DND-41 (cell line): ENCODE results near the gene MXD3.
"Not testable (repeated sequence)": the region's sequence is repeated elsewhere in the genome, so short reads cannot be mapped to it uniquely, and the experiment has no call there.

Source experiments
- ATAC-seq: fragments of 200-7000 bp; cut with Tn5 transposase; 3 replicates; pipeline ENCODE4 v1.9.1; 2021; ENCODE audit warnings: low read depth; ENCODE audit not compliant: insufficient read depth
- DNase-seq: peaks from one replicate; pipeline ENCODE4 v3.0.0-alpha.2; 2020
- H2AFZ ChIP-seq: 2 replicates; pipeline ENCODE4 v1.6.0; 2012; ENCODE audit warnings: low read depth, low read length
- H3K27ac ChIP-seq: 2 replicates; pipeline ENCODE4 v1.5.1; 2012; ENCODE audit warnings: low read length, inconsistent platforms
- H3K27me3 ChIP-seq: fragments of 200-600 bp; sonication (generic); 2 replicates; pipeline ENCODE4 v1.6.0; 2012; ENCODE audit warnings: low read length, mild to moderate bottlenecking, inconsistent platforms; ENCODE audit not compliant: insufficient read depth, poor library complexity
- H3K36me3 ChIP-seq: 2 replicates; pipeline ENCODE4 v1.5.1; 2012; ENCODE audit warnings: low read length, inconsistent platforms; ENCODE audit not compliant: insufficient read depth
- H3K4me1 ChIP-seq: 2 replicates; pipeline ENCODE4 v1.5.1; 2012; ENCODE audit warnings: mild to moderate bottlenecking, low read length; ENCODE audit not compliant: insufficient read depth
- H3K4me2 ChIP-seq: 2 replicates; pipeline ENCODE4 v1.6.0; 2012; ENCODE audit warnings: mild to moderate bottlenecking, moderate library complexity, low read length, inconsistent platforms; ENCODE audit not compliant: insufficient read depth
- H3K4me3 ChIP-seq, 2 experiments: fragments of 200-600 bp in 1 of 2; shearing (Covaris generic) in 1 of 2; 2 replicates each; pipeline ENCODE4 v1.5.1; 2012 to 2016; ENCODE audit warnings: inconsistent platforms in 2 of 2, low read length in 2 of 2, mild to moderate bottlenecking in 2 of 2, low read depth in 1 of 2, moderate library complexity in 1 of 2
- H3K79me2 ChIP-seq: 2 replicates; pipeline ENCODE4 v1.6.0; 2012; ENCODE audit warnings: low read length, inconsistent platforms; ENCODE audit not compliant: insufficient read depth
- H3K9ac ChIP-seq: 2 replicates; pipeline ENCODE4 v1.6.0; 2012; ENCODE audit warnings: low read depth, mild to moderate bottlenecking, inconsistent platforms, low read length, moderate library complexity
- H3K9me3 ChIP-seq: 2 replicates; pipeline ENCODE4 v1.5.1; 2012; ENCODE audit warnings: low read length, moderate library complexity, mild to moderate bottlenecking, inconsistent platforms; ENCODE audit not compliant: insufficient read depth, severe bottlenecking
- H4K20me1 ChIP-seq: 2 replicates; pipeline ENCODE4 v1.6.0; 2012; ENCODE audit warnings: low read length; ENCODE audit not compliant: insufficient read depth
- CTCF ChIP-seq: IDR thresholded peaks from 2 replicates; pipeline ENCODE4 v1.5.1; 2012; ENCODE audit warnings: borderline replicate concordance, low read length, moderate library complexity, mild to moderate bottlenecking; ENCODE audit not compliant: poor library complexity, severe bottlenecking; ENCODE audit errors: extremely low read depth
- EZH2 ChIP-seq: IDR thresholded peaks from 3 replicates; pipeline ENCODE4 v1.6.1; 2012; ENCODE audit warnings: borderline replicate concordance, low read depth, mild to moderate bottlenecking, moderate library complexity, low read length, inconsistent platforms; ENCODE audit not compliant: severe bottlenecking

The MXD3 gene

GRCh38 chr5:177264178-177264577, 47.5 kb downstream of the MXD3 start:
- Histone ChIP-seq H3K4me3 (no peak overlapping the region), H3K4me2 (no peak overlapping the region), H3K27me3 (no peaks in the 10 kb centered on the region), H4K20me1 (no peaks in the 10 kb centered on the region), H3K4me1 (no peaks in the 10 kb centered on the region), H3K27ac (no peak overlapping the region), H3K9ac (no peak overlapping the region), H3K36me3 (peaks cover 91% of the 10 kb centered on the region), H2AFZ (no peak overlapping the region), H3K9me3 (no peaks in the 10 kb centered on the region), H3K79me2 (no peaks in the 10 kb centered on the region)
- DNase-seq: no peak
- no peak for ATAC-seq
- TF ChIP-seq EZH2: no peak
- TF ChIP-seq CTCF: no peak

GRCh38 chr5:177261510-177261909, 50.2 kb downstream of the MXD3 start:
- Histone ChIP-seq H3K79me2 (no peaks in the 10 kb centered on the region), H2AFZ (no peak overlapping the region), H3K9ac (no peak overlapping the region), H4K20me1 (no peaks in the 10 kb centered on the region), H3K27ac (no peak overlapping the region), H3K4me3 (no peak overlapping the region), H3K4me2 (no peak overlapping the region), H3K4me1 (no peaks in the 10 kb centered on the region), H3K27me3 (no peaks in the 10 kb centered on the region), H3K36me3 (peaks cover 90% of the 10 kb centered on the region), H3K9me3 (no peaks in the 10 kb centered on the region)
- no peak for ATAC-seq
- no peak for TF ChIP-seq EZH2
- TF ChIP-seq CTCF: no peak
- DNase-seq: no peak

- DNase-seq (no peak), ATAC-seq (no peak)
- TF ChIP-seq CTCF (no peak), EZH2 (no peak)
- Histone ChIP-seq H3K9ac (no peak overlapping the region), H3K4me2 (no peak overlapping the region), H3K27ac (no peak overlapping the region), H3K4me3 (no peak overlapping the region), H2AFZ (no peak overlapping the region), H3K27me3 (no peaks in the 10 kb centered on the region), H3K79me2 (no peaks in the 10 kb centered on the region), H3K36me3 (peaks cover 91% of the 10 kb centered on the region), H3K4me1 (no peaks in the 10 kb centered on the region), H4K20me1 (no peaks in the 10 kb centered on the region), H3K9me3 (no peaks in the 10 kb centered on the region)
These were observed 50.7 kb downstream of the MXD3 start for GRCh38 chr5:177260961-177261360.

- not testable (repeated sequence) for H3K27ac ChIP-seq, DNase-seq, H3K4me3 ChIP-seq, H3K27me3 ChIP-seq, H3K4me2 ChIP-seq, H3K79me2 ChIP-seq, H3K9ac ChIP-seq, H2AFZ ChIP-seq, H3K9me3 ChIP-seq, ATAC-seq, H4K20me1 ChIP-seq, H3K4me1 ChIP-seq
- H3K36me3 ChIP-seq: peaks cover 91% of the 10 kb centered on the region
These were observed 53.0 kb downstream of the MXD3 start for GRCh38 chr5:177258711-177259110.
